ENCODE data around the gene DTX1. TPM values are rescaled to one million over a fixed set of nuclear protein-coding genes. Genes with fewer than 3 reads are reported as not detected.

Gene DTX1
- total and polyA plus RNA-seq, 2 of the 8 experiments (the other 6 are each of a cell fraction or from before 2014, with no cell fraction given): 4.7 to 6.9 TPM

DNA sequence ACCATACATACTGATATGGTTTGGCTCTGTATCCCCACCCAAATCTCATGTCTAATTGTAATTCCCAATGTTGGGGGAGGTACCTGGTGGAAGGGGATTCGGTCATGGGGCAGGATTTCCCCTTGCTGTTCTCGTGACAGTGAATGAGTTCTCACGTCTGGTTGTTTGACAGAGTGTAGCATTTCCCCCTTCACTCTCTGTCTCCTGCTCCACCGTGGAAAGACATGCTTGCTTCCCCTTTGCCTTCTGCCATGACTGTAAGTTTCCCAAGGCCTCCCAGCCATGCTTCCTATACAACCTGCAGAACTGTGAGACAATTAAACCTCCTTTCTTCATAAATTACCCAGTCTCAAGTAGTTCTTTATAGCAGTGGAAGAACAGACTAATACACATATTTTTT is 28.8 kb upstream of the DTX1 start:
- H3K4me2 ChIP-seq (ENCODE audit: insufficient read depth in 1 of 2, low read depth in 2 of 2, low read length in 2 of 2): no peak overlapping the region
- TF ChIP-seq SIX5 (IDR thresholded peaks at IDR 0.05; ENCODE audit: low read depth, low read length) (no peak), POU5F1 (IDR thresholded peaks at IDR 0.05; ENCODE audit: low read depth, low read length) (no peak), NANOG (IDR thresholded peaks at IDR 0.05; ENCODE audit: insufficient read depth, low read depth, low read length, poor library complexity, severe bottlenecking) (no peak), BCL11A (IDR thresholded peaks at IDR 0.05; ENCODE audit: low read depth in 2 of 2, low read length in 2 of 2) (no peak), BACH1 (IDR thresholded peaks at IDR 0.05; ENCODE audit: low read length) (no peak), RXRA (IDR thresholded peaks at IDR 0.05; ENCODE audit: insufficient read depth, low read depth, low read length) (no peak), MAFK (IDR thresholded peaks at IDR 0.05; ENCODE audit: low read depth, low read length) (no peak)
- TF ChIP-seq, protein P1, sequence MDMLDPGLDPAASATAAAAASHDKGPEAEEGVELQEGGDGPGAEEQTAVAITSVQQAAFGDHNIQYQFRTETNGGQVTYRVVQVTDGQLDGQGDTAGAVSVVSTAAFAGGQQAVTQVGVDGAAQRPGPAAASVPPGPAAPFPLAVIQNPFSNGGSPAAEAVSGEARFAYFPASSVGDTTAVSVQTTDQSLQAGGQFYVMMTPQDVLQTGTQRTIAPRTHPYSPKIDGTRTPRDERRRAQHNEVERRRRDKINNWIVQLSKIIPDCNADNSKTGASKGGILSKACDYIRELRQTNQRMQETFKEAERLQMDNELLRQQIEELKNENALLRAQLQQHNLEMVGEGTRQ (IDR thresholded peaks at IDR 0.05; ENCODE audit: low read length): no peak
- TF ChIP-seq, protein P2, sequence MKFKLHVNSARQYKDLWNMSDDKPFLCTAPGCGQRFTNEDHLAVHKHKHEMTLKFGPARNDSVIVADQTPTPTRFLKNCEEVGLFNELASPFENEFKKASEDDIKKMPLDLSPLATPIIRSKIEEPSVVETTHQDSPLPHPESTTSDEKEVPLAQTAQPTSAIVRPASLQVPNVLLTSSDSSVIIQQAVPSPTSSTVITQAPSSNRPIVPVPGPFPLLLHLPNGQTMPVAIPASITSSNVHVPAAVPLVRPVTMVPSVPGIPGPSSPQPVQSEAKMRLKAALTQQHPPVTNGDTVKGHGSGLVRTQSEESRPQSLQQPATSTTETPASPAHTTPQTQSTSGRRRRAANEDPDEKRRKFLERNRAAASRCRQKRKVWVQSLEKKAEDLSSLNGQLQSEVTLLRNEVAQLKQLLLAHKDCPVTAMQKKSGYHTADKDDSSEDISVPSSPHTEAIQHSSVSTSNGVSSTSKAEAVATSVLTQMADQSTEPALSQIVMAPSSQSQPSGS (IDR thresholded peaks at IDR 0.05; ENCODE audit: low read length): no peak
- DNase-seq (ENCODE audit: low read depth in 1 of 2, low spot score in 2 of 2) (no peak), FAIRE-seq (no peak)
- H3K9me3 ChIP-seq (ENCODE audit: insufficient read depth in 2 of 2, low read depth in 1 of 2, low read length in 1 of 2): 0 out of 4 replicates have a peak, but pooled peaks cover 4 to 6% of the 10 kb centered on the region in 2 experiments
- H3K23ac ChIP-seq (ENCODE audit: insufficient read length): no peak overlapping the region
- no peak overlapping the region for H3K14ac ChIP-seq (ENCODE audit: insufficient read length)
- H3K36me3 ChIP-seq (ENCODE audit: control insufficient read depth in 2 of 4, insufficient read depth in 4 of 4, low read length in 3 of 4): no peaks in the 10 kb centered on the region; a peak in 1 of 8 replicates
- no peaks in the 10 kb centered on the region for H3K79me1 ChIP-seq (ENCODE audit: low read depth, low read length)
- no peak overlapping the region for H2BK15ac ChIP-seq (ENCODE audit: low read length)
- no peak overlapping the region for H4K91ac ChIP-seq (replicated peaks; ENCODE audit: insufficient read length, low read length)
- no peak overlapping the region for H2BK5ac ChIP-seq (ENCODE audit: low read depth, low read length)
- no peak overlapping the region for H4K5ac ChIP-seq (ENCODE audit: insufficient read length, low read depth, low read length)
- no peak overlapping the region for H2AK5ac ChIP-seq (ENCODE audit: low read depth, low read length)
- no peak overlapping the region for H3K56ac ChIP-seq (replicated peaks; ENCODE audit: insufficient read length, low read depth, low read length)
- no peaks in the 10 kb centered on the region for H3K23me2 ChIP-seq (ENCODE audit: low read depth, low read length)
- H3K79me2 ChIP-seq (ENCODE audit: control insufficient read depth in 1 of 2, insufficient read depth in 2 of 2, low read length in 2 of 2): no peaks in the 10 kb centered on the region
- no peak overlapping the region for H2BK120ac ChIP-seq (replicated peaks; ENCODE audit: low read depth, low read length)
- H3K4ac ChIP-seq (replicated peaks; ENCODE audit: insufficient read length, low read depth, low read length): no peak overlapping the region
- no peak overlapping the region for H3K9ac ChIP-seq (replicated peaks in 1 of 4; ENCODE audit: extremely low read depth in 1 of 4, low read depth in 3 of 4, low read length in 3 of 4)
- no peaks in the 10 kb centered on the region for H4K20me1 ChIP-seq (replicated peaks in 1 of 2; ENCODE audit: control insufficient read depth in 1 of 2, insufficient read depth in 2 of 2, low read length in 2 of 2)
- no peak overlapping the region for H2BK12ac ChIP-seq (ENCODE audit: low read depth, low read length)
- peaks cover 0 to 4% (median 2%) of the 10 kb centered on the region in 4 experiments; a peak in 4 of 7 replicates for H3K4me1 ChIP-seq (replicated peaks in 1 of 4; ENCODE audit: control insufficient read depth in 3 of 4, insufficient read depth in 4 of 4, low read length in 3 of 4)
- no peaks in the 10 kb centered on the region for H3K27me3 ChIP-seq (replicated peaks in 1 of 4; ENCODE audit: control insufficient read depth in 3 of 4, extremely low read depth in 1 of 4, insufficient read depth in 3 of 4, low read length in 3 of 4)
- ChIA-PET CTCF (ENCODE audit: partially characterized antibody) (no interaction called here), POLR2A (ENCODE audit: partially characterized antibody) (no interaction called here)
- no peak overlapping the region for H3K18ac ChIP-seq (ENCODE audit: extremely low read depth, low read length)
- no peak overlapping the region for H4K8ac ChIP-seq (ENCODE audit: extremely low read depth, insufficient read depth, low read length)
- no peak overlapping the region for H2BK20ac ChIP-seq (ENCODE audit: low read length)
- no peak overlapping the region for H2AFZ ChIP-seq (ENCODE audit: low read length)
- no peak overlapping the region for H3K27ac ChIP-seq (ENCODE audit: low read depth, low read length)
- H3K4me3 ChIP-seq (ENCODE audit: extremely low read depth in 1 of 4, insufficient read depth in 2 of 4, low read depth in 3 of 4, low read length in 4 of 4): no peak overlapping the region
- 85% methylated on average over 4 of the region's 4 CpGs; no CpG with 5 or more reads in 1 of the 2 experiments for WGBS, 2 experiments (ENCODE audit: extremely low coverage in 1 of 2, insufficient coverage in 1 of 2, insufficient read length in 1 of 2, insufficient replicate concordance in 2 of 2, low coverage in 1 of 2, low lambda C conversion rate in 2 of 2, missing lambda C conversion rate in 1 of 2)
